IMR-90 (cell line): ENCODE results near the gene AGMO. TPM values are rescaled to one million over a fixed set of nuclear protein-coding genes. Genes with fewer than 3 reads are reported as not detected.
A peak's percentile ranks its signal among the peaks of the same experiment; 100 is the strongest.

Experiments
- ATAC-seq: fragments of 200-7000 bp; cut with Tn5 transposase; 2 replicates; pipeline ENCODE4 v1.9.1; 2020; ENCODE audit warnings: low read depth, mild to moderate bottlenecking, moderate library complexity
- BruUV-seq: library from RNA; stranded (reverse); fragments of 400-500 nt; replicated peaks from 2 replicates; lab custom pipeline; 2021; lab: Mats Ljungman, UMichigan
- CTCF ChIA-PET: fragments of 300-600 bp; formaldehyde crosslinking; extraction: SDS; loops from one replicate; lab custom pipeline; 2021; ENCODE audit warnings: antibody characterized with exemption; lab: Yijun Ruan, JAX
- POLR2A ChIA-PET: fragments of 300-600 bp; sonication (Branson Sonifier 250); formaldehyde crosslinking; loops from one replicate; lab custom pipeline; 2022; ENCODE audit warnings: antibody characterized with exemption; ENCODE audit not compliant: unreplicated experiment; lab: Charles Lee
- DNase-seq: peaks from one replicate; pipeline ENCODE4 v3.0.0; 2013
- H2AFZ ChIP-seq: replicated peaks from 2 replicates; pipeline ENCODE3; 2013; ENCODE audit warnings: low read length, mild to moderate bottlenecking; ENCODE audit not compliant: poor library complexity
- H2AK5ac ChIP-seq: 2 replicates; pipeline ENCODE4 v1.6.1; 2013; ENCODE audit warnings: low read depth, low read length, inconsistent platforms
- H2AK9ac ChIP-seq: replicated peaks from 2 replicates; pipeline ENCODE3; 2013; ENCODE audit warnings: mild to moderate bottlenecking, low read depth, low read length, moderate library complexity; ENCODE audit not compliant: poor library complexity
- H2BK120ac ChIP-seq: 2 replicates; pipeline ENCODE4 v1.6.1; 2013; ENCODE audit warnings: low read depth, low read length, inconsistent platforms
- H2BK15ac ChIP-seq: 3 replicates; pipeline ENCODE4 v1.6.1; 2013; ENCODE audit warnings: low read depth, low read length, inconsistent platforms
- H2BK20ac ChIP-seq: 2 replicates; pipeline ENCODE4 v1.6.1; 2013; ENCODE audit warnings: low read depth, mild to moderate bottlenecking, inconsistent platforms, low read length, moderate library complexity
- H2BK5ac ChIP-seq: 2 replicates; pipeline ENCODE4 v1.6.1; 2013; ENCODE audit warnings: mild to moderate bottlenecking, low read depth, low read length, inconsistent platforms; ENCODE audit not compliant: poor library complexity, severe bottlenecking
- H3K14ac ChIP-seq: replicated peaks from 2 replicates; pipeline ENCODE4 v1.6.1; 2013; ENCODE audit warnings: low read depth, low read length, inconsistent platforms
- H3K18ac ChIP-seq: 2 replicates; pipeline ENCODE4 v1.6.1; 2013; ENCODE audit warnings: low read depth, low read length, control low read depth
- H3K23ac ChIP-seq: 2 replicates; pipeline ENCODE4 v1.6.1; 2013; ENCODE audit warnings: low read depth, low read length, inconsistent platforms
- H3K27ac ChIP-seq: 2 replicates; pipeline ENCODE4 v1.5.1; 2013; ENCODE audit warnings: mild to moderate bottlenecking, control low read depth, low read length; ENCODE audit not compliant: insufficient read depth
- H3K27me3 ChIP-seq: 2 replicates; pipeline ENCODE4 v1.6.1; 2013; ENCODE audit warnings: low read length; ENCODE audit not compliant: control insufficient read depth, insufficient read depth
- H3K36me3 ChIP-seq: 2 replicates; pipeline ENCODE4 v1.6.1; 2013; ENCODE audit warnings: low read length, mixed read lengths; ENCODE audit not compliant: control insufficient read depth, insufficient read depth
- H3K4ac ChIP-seq: 2 replicates; pipeline ENCODE4 v1.6.1; 2013; ENCODE audit warnings: low read depth, low read length, inconsistent platforms
- H3K4me1 ChIP-seq: 2 replicates; pipeline ENCODE4 v1.6.1; 2013; ENCODE audit warnings: low read length, mixed read lengths; ENCODE audit not compliant: control insufficient read depth, insufficient read depth
- H3K4me2 ChIP-seq: 2 replicates; pipeline ENCODE4 v1.6.1; 2013; ENCODE audit warnings: low read depth, mild to moderate bottlenecking, control low read depth, low read length, moderate library complexity
- H3K4me3 ChIP-seq: 2 replicates; pipeline ENCODE4 v1.5.1; 2013; ENCODE audit warnings: low read depth, mild to moderate bottlenecking, control low read depth, low read length, moderate library complexity; ENCODE audit not compliant: insufficient read depth
- H3K56ac ChIP-seq: 2 replicates; pipeline ENCODE4 v1.6.1; 2013; ENCODE audit warnings: low read length, inconsistent platforms; ENCODE audit not compliant: insufficient read depth; ENCODE audit errors: extremely low read depth
- H3K79me1 ChIP-seq, 2 experiments: 2 replicates each; pipeline ENCODE4 v1.6.1; 2013; ENCODE audit warnings: low read length in 2 of 2, inconsistent platforms in 1 of 2, low read depth in 1 of 2
- H3K9ac ChIP-seq: 2 replicates; pipeline ENCODE4 v1.6.1; 2013; ENCODE audit warnings: low read depth, low read length, control low read depth
- H3K9me1 ChIP-seq: 2 replicates; pipeline ENCODE4 v1.6.1; 2013; ENCODE audit warnings: low read length, inconsistent platforms; ENCODE audit not compliant: insufficient read depth
- H3K9me3 ChIP-seq: 2 replicates; pipeline ENCODE4 v1.6.1; 2013; ENCODE audit warnings: low read length; ENCODE audit not compliant: control insufficient read depth, insufficient read depth
- H4K20me1 ChIP-seq: 2 replicates; pipeline ENCODE4 v1.6.1; 2013; ENCODE audit warnings: low read length, inconsistent platforms; ENCODE audit not compliant: insufficient read depth
- H4K5ac ChIP-seq: 2 replicates; pipeline ENCODE4 v1.6.1; 2013; ENCODE audit warnings: mild to moderate bottlenecking, low read depth, low read length, control low read depth
- H4K8ac ChIP-seq, 2 experiments: 2 replicates each; pipeline ENCODE4 v1.6.1; 2013; ENCODE audit warnings: low read depth in 2 of 2, low read length in 2 of 2, control low read depth in 1 of 2, inconsistent platforms in 1 of 2
- H4K91ac ChIP-seq: 2 replicates; pipeline ENCODE4 v1.6.1; 2013; ENCODE audit warnings: low read depth, low read length, inconsistent platforms; ENCODE audit not compliant: insufficient read depth
- BHLHE40 ChIP-seq: fragments of 150-350 bp; IDR thresholded peaks from 2 replicates; pipeline ENCODE4 v1.6.1; 2016; ENCODE audit warnings: mild to moderate bottlenecking, low read depth, low read length
- CHD1 ChIP-seq: IDR thresholded peaks from 2 replicates; pipeline ENCODE4 v1.6.1; 2012; ENCODE audit warnings: low read depth, low read length, improper control_type of control experiment
- FOS ChIP-seq: fragments of 150-350 bp; IDR thresholded peaks from 2 replicates; pipeline ENCODE4 v1.6.1; 2016; ENCODE audit warnings: low read depth, low read length
- RFX5 ChIP-seq: IDR thresholded peaks from 2 replicates; pipeline ENCODE4 v1.8.0; 2012; ENCODE audit warnings: low read depth, mild to moderate bottlenecking, low read length, moderate library complexity
- SMC3 ChIP-seq: fragments of 150-350 bp; IDR thresholded peaks from 2 replicates; pipeline ENCODE4 v1.6.1; 2016; ENCODE audit warnings: low read depth, mild to moderate bottlenecking, antibody characterized with exemption, low read length, moderate library complexity
- WGBS, 2 experiments: methylation state at CpG; one replicate each; pipeline versions ENCODE4 v1.1.5 to v1.1.7; 2013; ENCODE audit warnings: missing lambda C conversion rate in 2 of 2; ENCODE audit not compliant: insufficient read length in 1 of 2; ENCODE audit errors: extremely low coverage in 2 of 2; 5-methylcytosine and 5-hydroxymethylcytosine counted together
- dilution Hi-C: fragments of 300-500 bp; cut with HindIII; formaldehyde crosslinking; loops from one replicate; pipeline ENCODE4 v1.14.3; 2018; ENCODE audit warnings: low sequenced_read_pairs; ENCODE audit not compliant: unreplicated experiment
- in situ Hi-C: fragments of 300-500 bp; cut with MboI; formaldehyde crosslinking; loops from 3 replicates; pipeline ENCODE4 v1.14.3; 2019; ENCODE audit warnings: low sequenced_read_pairs, inconsistent platforms, mixed read lengths
- intact Hi-C: fragments of 100-400 bp; cut with micrococcal nuclease; formaldehyde crosslinking; loops from 2 replicates; pipeline ENCODE4 v1.10.0; 2022
- polyA plus RNA-seq, 3 experiments: library from polyadenylated mRNA; depleted of rRNA; stranded (reverse); fragments of >200 nt; gene quantifications; 2 replicates each; pipeline ENCODE4 v1.2.3, GENCODE V29; 2012; ENCODE audit warnings: low replicate concordance in 1 of 3
- total RNA-seq: library from RNA; depleted of rRNA; stranded (reverse); fragments of >200 nt; gene quantifications from 2 replicates; pipeline ENCODE4 v1.2.3, GENCODE V29; 2012

Gene AGMO
- total and polyA plus RNA-seq, 2 of the 4 experiments (the other 2 are of a cell fraction): not detected

GRCh38 chr7:15507708-15508107 lies 54.1 kb downstream of the AGMO start:
- Histone ChIP-seq H3K27ac (no peak overlapping the region), H2AFZ (no peak overlapping the region), H4K91ac (peak overlapping the region; percentile 53; the same call in 1 of the 2 replicates), H3K4me2 (no peak overlapping the region), H2AK9ac (no peak overlapping the region), H3K4me1 (0 out of 2 replicates have a peak, but pooled peaks cover 1% of the 10 kb centered on the region), H2BK20ac (no peak overlapping the region), H3K9ac (no peak overlapping the region), H3K23ac (no peak overlapping the region), H3K27me3 (no peaks in the 10 kb centered on the region), H3K14ac (no peak overlapping the region), H4K20me1 (no peaks in the 10 kb centered on the region), H3K4me3 (no peak overlapping the region), H3K9me3 (no peaks in the 10 kb centered on the region), H2BK120ac (peak overlapping the region; percentile 72), H3K4ac (no peak overlapping the region), H3K79me1 (no peaks in the 10 kb centered on the region), H3K36me3 (no peaks in the 10 kb centered on the region), H3K56ac (no peak overlapping the region), H3K9me1 (no peaks in the 10 kb centered on the region; the same call in 1 of the 2 replicates), H2AK5ac (no peak overlapping the region), H4K8ac (no peak overlapping the region), H3K18ac (no peak overlapping the region), H2BK15ac (no peak overlapping the region; the same call in 2 of the 3 replicates), H2BK5ac (no peak overlapping the region), H4K5ac (no peak overlapping the region)
- no TSS peak for BruUV-seq
- CTCF ChIA-PET: no interaction called here
- dilution Hi-C loops (no loop called here), in situ Hi-C loops (no loop called here), intact Hi-C loops (loop anchor here (10.0 kb wide), 1 partner anchor 567 kb away; no protein-coding TSS in a partner anchor)
- POLR2A ChIA-PET: no interaction called here
- TF ChIP-seq RFX5 (no peak), BHLHE40 (no peak), CHD1 (no peak), FOS (no peak), SMC3 (no peak)
- ATAC-seq (no peak), DNase-seq (no peak)
- no CpG with 5 or more reads among the region's 3 CpGs for WGBS, 2 experiments
